Chondrocyte (in vitro differentiated cells): ENCODE measurements around the gene SHCBP1L. TPM values are rescaled to one million over a fixed set of nuclear protein-coding genes. Genes with fewer than 3 reads are reported as not detected.

Source experiments
- DNase-seq: peaks from one replicate; pipeline ENCODE4 v3.0.0; 2021; ENCODE audit warnings: mixed read lengths, low spot score
- H3K27ac Mint-ChIP-seq: one replicate; pipeline ENCODE4 v1.8.0; 2021; ENCODE audit warnings: mild to moderate bottlenecking, moderate library complexity, mixed read lengths; ENCODE audit not compliant: unreplicated experiment
- H3K27me3 Mint-ChIP-seq: 2 replicates; pipeline ENCODE4 v1.8.0; 2021; ENCODE audit warnings: low read depth, mixed read lengths
- H3K36me3 Mint-ChIP-seq: 2 replicates; pipeline ENCODE4 v1.8.0; 2021; ENCODE audit warnings: low read depth, mixed read lengths
- H3K4me1 Mint-ChIP-seq: 2 replicates; pipeline ENCODE4 v1.8.0; 2021; ENCODE audit warnings: low read depth, mild to moderate bottlenecking, mixed read lengths
- H3K4me3 Mint-ChIP-seq: one replicate; pipeline ENCODE4 v1.8.0; 2021; ENCODE audit warnings: mild to moderate bottlenecking, moderate library complexity, mixed read lengths; ENCODE audit not compliant: unreplicated experiment
- H3K9me3 Mint-ChIP-seq: 2 replicates; pipeline ENCODE4 v1.8.0; 2021; ENCODE audit warnings: low read depth, mixed read lengths
- total RNA-seq: library from RNA; stranded (reverse); gene quantifications from 3 replicates; pipeline ENCODE4 v1.2.1, GENCODE V29; 2021
- TF ChIP-seq, protein P1 (sequence below): fragments of 200-600 bp; sonication (generic); IDR thresholded peaks from 2 replicates; pipeline ENCODE4 v1.5.0; 2021; ENCODE audit warnings: antibody characterized with exemption, mild to moderate bottlenecking, moderate library complexity

SHCBP1L gene
- total RNA-seq, 1 donor from 2014 or later: not detected

DNA sequence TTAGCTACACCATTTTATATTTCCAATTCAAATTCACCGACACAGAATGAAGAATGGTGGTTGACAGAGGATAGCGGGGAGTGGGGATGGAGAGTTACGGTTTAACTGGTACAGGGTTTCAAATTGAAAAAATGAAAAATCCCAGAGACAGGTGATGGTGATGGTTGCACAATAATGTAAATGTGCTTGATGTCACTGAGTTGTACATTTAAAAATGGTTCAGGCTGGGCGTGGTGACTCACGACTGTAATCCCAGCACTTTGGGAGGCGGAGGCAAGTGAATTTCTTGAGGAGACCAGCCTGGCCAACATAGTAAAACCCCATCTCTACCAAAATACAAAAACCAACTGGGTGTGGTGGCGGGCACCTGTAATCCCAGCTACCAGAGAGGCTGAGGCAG lies 31.2 kb upstream of the SHCBP1L start:
- DNase-seq: no peak
- TF ChIP-seq, protein P1, sequence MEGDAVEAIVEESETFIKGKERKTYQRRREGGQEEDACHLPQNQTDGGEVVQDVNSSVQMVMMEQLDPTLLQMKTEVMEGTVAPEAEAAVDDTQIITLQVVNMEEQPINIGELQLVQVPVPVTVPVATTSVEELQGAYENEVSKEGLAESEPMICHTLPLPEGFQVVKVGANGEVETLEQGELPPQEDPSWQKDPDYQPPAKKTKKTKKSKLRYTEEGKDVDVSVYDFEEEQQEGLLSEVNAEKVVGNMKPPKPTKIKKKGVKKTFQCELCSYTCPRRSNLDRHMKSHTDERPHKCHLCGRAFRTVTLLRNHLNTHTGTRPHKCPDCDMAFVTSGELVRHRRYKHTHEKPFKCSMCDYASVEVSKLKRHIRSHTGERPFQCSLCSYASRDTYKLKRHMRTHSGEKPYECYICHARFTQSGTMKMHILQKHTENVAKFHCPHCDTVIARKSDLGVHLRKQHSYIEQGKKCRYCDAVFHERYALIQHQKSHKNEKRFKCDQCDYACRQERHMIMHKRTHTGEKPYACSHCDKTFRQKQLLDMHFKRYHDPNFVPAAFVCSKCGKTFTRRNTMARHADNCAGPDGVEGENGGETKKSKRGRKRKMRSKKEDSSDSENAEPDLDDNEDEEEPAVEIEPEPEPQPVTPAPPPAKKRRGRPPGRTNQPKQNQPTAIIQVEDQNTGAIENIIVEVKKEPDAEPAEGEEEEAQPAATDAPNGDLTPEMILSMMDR: no peak
- H3K27me3 Mint-ChIP-seq: no peaks in the 10 kb centered on the region
- peaks cover 6% of the 10 kb centered on the region for H3K4me1 Mint-ChIP-seq
- H3K36me3 Mint-ChIP-seq: no peaks in the 10 kb centered on the region
- H3K9me3 Mint-ChIP-seq: no peaks in the 10 kb centered on the region
- H3K27ac Mint-ChIP-seq: no peak overlapping the region
- H3K4me3 Mint-ChIP-seq: no peak overlapping the region

DNA sequence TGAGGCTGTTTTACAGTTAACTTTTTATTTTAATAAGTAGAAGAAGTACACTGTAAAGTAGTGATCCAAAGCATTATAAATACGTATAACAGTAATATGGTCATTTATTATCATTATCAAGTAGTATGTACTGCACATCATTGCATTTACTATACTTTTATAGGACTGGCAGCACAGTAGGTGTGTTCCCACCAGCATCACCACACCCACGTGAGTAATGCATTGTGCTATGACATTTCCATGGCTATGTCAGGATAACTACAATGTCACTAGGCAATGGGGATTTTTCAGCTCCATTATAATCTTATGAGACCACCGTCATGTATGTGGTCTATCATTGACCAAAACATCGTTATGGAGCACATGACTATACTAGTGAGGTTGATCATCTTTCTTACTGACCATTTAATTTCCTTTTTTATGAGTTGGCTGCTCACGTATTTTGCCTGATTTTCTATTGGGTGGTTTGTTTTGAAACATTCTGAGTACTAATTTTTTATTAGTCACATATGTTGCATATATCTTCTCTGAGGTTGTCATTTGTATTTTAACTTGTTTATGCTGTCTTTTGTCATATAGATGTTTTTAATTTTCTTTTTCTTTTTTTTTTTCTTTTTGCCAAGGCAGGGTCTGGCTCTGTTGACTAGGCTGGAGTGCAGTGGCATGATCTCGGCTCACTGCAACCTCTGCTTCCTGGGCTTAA lies 25.3 kb upstream of the SHCBP1L start:
- no peaks in the 10 kb centered on the region for H3K27me3 Mint-ChIP-seq
- no peak overlapping the region for H3K4me3 Mint-ChIP-seq
- TF ChIP-seq, protein P1: no peak
- no peak for DNase-seq
- no peak overlapping the region for H3K27ac Mint-ChIP-seq
- no peaks in the 10 kb centered on the region for H3K9me3 Mint-ChIP-seq
- H3K36me3 Mint-ChIP-seq: no peaks in the 10 kb centered on the region
- H3K4me1 Mint-ChIP-seq: peaks cover 4% of the 10 kb centered on the region

DNA sequence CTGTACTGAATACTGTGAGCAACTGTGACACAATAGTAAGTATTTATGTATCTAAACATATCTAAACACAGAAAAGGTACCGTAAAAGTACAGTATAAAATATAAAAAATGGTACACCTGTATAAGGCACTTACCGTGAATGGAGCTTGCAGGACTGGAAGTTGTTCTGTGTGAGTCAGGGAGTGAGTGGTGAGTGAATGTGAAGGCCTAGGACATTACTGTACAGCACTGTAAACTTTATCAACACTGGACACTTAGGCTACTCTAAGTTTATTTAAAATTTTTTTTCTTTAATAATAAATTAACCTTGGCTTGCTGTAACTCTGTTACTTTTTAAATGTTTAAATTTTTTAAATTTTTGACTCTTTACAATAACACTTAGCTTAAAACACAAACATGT lies 24.5 kb upstream of the SHCBP1L start:
- Mint-ChIP-seq H3K9me3 (no peaks in the 10 kb centered on the region), H3K27ac (no peak overlapping the region), H3K27me3 (no peaks in the 10 kb centered on the region), H3K4me3 (no peak overlapping the region), H3K4me1 (peaks cover 4% of the 10 kb centered on the region), H3K36me3 (no peaks in the 10 kb centered on the region)
- DNase-seq: no peak
- TF ChIP-seq, protein P1: no peak

DNA sequence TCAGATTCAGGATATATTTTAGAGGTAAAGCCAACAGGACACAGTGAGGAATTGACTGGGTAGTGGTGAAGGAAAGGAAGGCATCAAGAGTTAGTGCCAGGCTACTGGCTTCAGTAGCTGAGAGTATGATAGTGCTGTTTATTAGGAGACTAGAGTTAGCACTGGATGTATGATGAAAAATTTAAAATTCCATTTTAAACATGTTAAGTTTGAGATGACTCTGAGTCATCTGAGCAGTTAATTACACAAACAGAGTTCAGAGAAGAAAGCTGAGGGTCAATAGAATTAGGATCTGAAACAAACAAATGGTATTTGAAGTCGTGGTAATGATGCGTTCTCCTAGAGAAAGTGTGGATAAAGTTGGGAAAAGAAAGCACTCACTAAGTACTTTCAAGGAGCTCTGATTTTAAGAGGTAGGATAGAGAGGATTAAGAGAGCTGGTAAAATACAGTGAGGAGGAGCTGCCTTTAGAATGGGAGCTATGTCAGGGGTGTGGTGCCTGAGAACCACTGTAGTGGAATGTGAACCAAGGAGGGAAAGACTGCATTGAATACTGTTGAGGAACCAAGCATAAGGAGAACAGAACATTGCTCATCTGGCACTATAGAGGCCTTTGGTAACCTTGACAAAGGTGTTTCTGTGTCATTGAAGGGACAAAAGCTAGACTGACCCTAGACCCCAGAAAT lies 21.7 kb upstream of the SHCBP1L start:
- H3K36me3 Mint-ChIP-seq: no peaks in the 10 kb centered on the region
- H3K4me1 Mint-ChIP-seq: peaks cover 4% of the 10 kb centered on the region
- H3K27ac Mint-ChIP-seq: no peak overlapping the region
- H3K4me3 Mint-ChIP-seq: no peak overlapping the region
- H3K27me3 Mint-ChIP-seq: no peaks in the 10 kb centered on the region
- H3K9me3 Mint-ChIP-seq: no peaks in the 10 kb centered on the region
- TF ChIP-seq, protein P1: no peak
- no peak for DNase-seq

DNA sequence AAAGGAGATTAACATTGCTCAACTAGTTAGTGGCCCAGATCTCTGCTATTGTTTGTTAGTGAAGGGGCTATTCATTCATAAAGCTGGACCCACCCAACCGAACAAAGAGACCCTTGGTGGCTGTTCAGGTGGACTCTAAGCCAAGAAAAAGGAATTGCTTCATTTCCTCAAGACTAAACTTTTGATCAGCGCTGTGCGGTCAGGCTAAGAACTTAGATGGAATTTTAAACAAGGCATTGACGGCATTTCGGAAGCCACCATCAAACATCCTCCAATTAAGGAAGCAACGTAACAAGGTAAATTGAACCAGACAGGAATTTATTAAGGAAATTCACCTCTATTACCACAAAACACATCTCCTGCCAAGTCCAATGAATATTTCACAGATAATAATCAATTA lies 19.9 kb upstream of the SHCBP1L start:
- DNase-seq: no peak
- Mint-ChIP-seq H3K27ac (no peak overlapping the region), H3K9me3 (no peaks in the 10 kb centered on the region), H3K4me1 (peaks cover 18% of the 10 kb centered on the region), H3K27me3 (no peaks in the 10 kb centered on the region), H3K4me3 (no peak overlapping the region), H3K36me3 (no peaks in the 10 kb centered on the region)
- TF ChIP-seq, protein P1: no peak
